Stimulated activated CD4-positive, alpha-beta T cell treated with anti-CD3 and anti-CD28 coated beads, Interleukin-4, amount 100 ng/mL, for 1 hour (primary cell): ENCODE measurements around the gene CD200.

Experiments
- DNase-seq: peaks from one replicate; pipeline ENCODE4 v3.0.0-alpha.2; 2020

Gene CD200

DNA sequence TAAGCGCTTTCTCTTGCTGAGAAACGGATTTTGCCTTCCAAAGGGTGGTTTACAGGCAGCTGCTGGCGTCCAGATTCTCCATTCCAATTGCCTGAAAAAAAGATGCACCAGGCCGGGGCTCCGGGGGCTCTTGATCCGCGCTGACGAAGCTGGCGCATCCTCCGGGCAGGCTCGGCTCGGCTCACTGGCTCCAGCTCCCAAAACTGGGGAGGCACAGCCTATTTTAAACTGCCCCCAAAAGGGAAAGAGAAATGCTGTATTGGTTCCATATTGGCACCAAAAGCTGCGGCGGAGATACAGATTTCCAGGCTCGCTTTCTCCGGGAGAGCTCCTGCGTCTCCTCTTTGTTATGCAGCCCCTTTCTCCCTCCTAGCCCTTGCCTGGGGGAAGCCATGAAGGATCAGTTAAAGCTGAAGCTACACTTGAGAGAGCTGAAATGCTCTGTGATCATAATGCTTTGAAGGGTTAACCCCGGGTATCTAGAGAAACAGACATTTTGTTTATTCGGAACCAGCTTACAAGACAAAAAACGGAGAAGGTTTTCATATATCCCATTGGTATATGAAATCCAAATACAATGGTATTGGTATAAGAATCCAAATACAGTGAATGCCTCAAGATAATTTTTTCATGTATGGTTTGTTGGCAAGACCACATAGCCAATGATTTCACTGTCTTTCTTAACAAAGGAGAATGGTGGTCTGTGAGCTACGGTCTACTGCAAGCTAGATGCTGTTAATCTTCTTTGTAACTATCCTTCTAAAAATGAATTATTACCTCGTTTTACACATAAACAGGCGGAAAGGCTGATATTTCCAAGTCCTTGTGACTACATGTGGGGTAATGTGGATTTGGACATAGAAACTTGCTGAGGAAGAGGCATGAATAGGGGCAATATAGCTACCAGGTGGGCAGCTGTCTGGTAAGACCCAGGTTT, 693 bp downstream of the CD200 start:
- peak; percentile 22 for DNase-seq

DNA sequence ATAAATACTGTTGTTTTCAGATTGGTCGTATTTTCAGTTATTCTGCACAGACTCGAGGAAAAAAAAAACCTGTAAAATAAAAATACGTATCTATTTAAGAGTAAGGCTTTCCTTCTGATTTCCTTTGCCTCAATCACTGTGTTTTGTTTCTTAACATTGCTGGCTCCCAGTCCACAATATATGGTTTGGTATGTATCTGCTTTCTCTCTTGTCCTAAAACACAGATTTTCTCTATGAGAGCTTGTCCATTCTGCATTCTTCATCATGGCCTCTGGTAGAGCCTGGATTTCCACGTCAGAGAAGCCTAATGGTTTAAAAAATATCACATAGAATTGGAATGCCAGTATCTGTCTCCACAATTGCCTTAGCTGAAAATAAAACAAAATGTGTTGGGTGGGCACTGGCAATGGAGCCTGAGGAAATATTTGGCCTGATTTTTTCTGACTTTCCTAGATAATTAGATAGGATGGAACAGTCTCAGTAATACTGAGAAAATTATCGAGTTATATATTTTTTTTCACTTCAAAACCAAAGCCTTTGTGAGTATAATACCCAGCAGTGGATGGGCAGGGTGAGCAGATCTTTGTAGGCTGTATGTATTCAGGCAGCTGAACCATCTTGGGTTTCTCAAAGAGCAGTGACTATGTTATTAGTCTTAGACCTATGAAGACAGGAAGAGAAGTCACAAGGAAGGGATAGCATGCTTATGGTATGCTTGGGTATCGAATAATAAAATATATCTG, 1.9 kb downstream of the CD200 start:
- no peak for DNase-seq

DNA sequence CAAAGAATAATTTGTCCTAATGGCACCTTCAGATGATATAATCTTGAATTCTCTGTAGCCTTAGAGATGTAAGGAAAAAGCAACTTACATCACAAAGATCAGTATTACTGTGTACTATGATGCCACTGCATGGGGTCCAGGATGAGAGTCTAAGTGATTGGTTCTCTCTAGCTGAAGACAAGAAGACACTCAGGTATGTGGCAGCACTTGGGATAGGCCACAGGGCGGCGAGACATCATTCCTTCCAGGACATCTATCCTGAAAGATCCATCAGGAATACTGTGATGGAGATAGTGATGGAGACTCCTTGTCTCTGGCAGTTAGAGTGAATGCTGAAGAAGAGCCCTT, 2.5 kb downstream of the CD200 start:
- no peak for DNase-seq

DNA sequence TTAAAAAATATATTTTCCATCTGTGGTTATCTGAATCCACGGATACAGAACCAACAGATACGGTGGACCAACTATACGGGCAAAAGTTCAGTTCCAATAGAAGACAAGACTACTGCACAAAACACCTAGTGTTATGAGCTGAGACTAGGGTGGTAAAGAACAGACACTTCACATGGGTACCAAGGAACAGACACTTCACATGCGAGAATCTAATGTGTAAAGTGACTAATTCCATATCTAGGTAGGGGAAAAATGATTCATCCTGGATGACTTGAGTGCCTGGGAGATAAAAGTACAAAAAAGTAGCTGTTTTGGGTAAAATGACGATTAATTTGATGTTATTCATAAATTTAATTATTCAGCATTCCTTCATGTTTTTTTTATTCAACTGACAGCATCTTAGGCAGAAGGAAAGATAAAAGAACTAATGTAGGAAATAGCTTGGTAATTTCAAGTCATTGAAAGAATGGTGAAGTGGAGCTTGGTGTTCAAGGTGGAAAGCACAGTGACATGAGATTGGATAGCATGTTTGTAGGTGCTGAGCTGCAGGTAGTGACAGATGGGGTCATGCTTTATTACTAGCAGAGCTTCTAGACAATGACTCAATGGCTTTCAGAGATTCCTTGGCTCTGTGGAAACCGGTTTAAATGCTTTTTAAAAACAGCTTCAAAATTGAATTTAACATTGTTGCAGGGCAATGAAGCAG, 5.2 kb downstream of the CD200 start:
- DNase-seq, result no peak

DNA sequence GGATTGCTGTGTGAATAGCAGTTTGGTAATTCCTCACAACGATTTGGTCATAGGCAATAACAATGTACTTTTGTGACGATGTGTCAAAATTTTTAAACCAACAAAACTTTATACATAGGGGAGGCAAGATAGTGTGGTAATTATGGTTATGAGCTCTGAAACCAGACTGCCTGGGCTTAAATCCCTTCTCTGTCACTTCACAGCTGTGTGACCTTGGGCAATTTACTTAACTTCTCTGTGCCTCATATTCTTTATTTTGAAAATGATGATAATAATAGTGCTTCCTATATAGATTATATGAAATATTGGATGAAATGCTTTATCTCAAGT, 5.7 kb downstream of the CD200 start:
- DNase-seq, result no peak

DNA sequence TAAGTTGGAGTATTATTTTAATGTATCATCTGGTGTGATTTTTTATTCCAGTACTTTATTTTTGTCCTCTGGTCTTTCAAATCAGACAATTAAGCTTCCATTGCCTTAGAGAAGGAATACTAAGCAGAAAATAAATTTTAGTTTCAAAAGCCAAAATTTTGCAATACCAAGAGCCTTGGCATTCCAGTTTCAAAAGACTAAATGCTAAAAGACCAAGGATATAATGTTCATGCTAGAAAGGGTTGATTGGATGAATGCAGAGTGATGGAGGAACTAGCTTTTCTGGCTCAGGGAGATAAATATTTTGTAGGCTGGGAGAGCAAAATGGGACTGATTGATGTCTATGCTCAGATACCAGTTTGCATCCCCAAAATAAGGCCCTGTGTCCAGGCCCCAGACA, 6.2 kb downstream of the CD200 start:
- no peak for DNase-seq

DNA sequence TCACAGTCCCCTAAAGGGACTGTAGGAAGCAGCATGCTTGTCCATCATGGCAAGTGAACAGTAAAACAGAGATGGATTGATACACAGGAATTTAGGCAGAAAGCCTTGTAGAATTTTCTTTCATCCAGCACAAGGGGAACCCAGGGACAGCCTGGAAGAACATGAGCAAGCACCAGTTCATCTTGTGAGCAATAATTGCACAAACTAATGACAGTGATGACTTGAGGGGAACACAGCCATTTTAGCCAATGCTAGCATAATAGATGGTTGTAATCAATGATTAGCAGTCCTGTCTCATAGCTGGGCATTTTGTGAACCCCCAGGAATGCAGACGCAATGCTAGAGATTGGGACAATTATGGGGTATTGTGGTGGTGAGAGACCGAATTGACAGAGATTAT, 6.7 kb downstream of the CD200 start:
- DNase-seq, result no peak

DNA sequence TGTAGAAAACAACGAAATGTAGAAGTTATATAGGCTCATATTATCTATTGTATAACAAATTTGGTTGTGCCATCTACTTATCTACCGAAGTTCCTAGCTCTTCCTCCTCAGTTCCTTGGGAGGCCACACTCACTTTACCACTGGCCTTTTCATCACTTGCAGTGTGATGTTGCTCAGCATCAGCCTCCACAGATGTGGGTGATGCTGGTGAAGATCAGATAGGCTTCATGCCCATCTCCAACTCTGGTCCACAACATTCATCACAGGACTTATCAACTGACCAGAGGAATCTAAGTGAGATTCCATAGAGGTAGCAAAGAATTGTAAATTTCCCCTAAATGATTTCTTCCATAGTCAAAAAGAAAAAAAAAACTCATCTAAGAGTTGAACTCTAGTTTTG, 8.4 kb downstream of the CD200 start:
- no peak for DNase-seq

DNA sequence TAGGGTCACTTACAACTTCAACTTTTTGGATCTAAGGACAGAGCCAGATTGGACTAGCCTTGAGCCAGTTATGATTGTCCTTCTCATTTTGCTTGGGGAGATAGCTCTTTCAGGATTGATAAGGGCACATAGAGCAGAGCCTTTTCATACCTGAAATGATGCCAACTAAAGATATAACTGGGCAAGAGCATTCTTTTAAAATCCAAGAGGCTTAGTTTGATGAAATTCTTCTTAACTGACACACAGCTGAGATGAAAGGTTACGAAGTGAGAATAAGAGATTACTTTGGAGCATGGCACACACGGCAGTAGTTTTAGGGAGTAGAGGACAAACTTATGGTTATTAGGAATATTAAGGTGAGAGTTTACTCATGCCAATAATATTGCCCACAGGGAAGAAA, 12.7 kb downstream of the CD200 start:
- DNase-seq, result no peak

DNA sequence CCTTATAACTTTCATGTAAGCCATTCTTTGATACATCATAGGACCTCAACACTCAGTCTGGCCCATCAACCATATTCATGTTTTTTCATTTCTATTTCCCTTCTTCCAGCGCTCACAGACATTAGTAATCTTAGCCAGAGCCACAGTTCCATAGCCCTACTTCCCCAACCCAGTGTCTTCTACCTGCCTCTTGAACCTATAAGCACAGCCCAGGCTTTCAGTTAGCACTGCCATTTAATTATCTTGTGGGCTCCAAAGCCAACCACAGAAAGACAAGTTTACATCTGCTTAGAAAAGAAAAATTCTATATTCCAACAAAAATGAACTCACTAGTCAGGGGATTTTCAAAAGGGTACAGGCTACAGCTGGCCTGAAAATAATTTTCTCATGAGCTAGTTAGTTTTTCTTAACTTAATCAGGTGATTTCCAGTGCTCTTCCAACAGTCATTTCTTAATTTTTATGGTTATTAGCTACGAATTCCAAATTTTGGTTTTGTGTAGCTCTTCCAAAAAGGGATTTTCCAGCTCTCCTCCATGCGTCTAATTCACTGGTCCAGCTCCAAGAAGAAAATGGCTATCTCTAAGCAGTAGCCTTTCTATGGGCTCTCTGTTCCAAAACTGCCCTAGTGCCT, 13.7 kb downstream of the CD200 start:
- DNase-seq, result no peak

DNA sequence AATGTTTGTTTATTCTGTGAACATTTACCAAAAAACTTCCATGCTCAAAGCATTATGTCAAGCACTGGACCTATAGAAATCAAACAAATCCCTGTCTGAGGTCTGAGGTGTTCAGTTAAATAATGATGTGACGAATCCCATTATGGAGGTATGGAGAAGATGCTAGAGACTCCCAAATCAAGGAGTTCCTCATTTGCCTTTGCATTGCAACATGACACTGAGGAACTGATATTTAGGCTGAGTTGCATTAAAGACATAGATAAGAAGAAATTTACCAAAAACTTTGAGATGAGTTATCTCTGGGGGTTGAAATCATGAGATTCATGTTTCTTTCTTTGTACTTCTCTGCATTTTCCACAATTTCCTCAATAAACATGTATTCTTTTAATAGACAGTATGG, 16.0 kb downstream of the CD200 start:
- DNase-seq, result no peak

DNA sequence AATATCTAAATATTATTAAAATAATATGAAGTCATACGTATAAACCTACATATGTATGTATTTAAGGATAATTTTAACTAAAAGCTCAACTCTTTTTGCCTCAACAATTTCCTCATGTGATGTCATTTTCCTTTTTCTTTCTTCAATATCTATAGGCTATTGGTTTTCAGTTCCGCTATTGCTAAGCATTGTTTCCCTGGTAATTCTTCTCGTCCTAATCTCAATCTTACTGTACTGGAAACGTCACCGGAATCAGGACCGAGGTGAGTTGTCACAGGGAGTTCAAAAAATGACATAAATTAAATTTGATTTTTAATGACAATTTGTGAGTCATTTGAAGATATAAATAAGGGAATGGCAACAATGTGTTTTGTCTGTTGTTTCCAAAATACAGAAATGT, 16.6 kb downstream of the CD200 start:
- no peak for DNase-seq

DNA sequence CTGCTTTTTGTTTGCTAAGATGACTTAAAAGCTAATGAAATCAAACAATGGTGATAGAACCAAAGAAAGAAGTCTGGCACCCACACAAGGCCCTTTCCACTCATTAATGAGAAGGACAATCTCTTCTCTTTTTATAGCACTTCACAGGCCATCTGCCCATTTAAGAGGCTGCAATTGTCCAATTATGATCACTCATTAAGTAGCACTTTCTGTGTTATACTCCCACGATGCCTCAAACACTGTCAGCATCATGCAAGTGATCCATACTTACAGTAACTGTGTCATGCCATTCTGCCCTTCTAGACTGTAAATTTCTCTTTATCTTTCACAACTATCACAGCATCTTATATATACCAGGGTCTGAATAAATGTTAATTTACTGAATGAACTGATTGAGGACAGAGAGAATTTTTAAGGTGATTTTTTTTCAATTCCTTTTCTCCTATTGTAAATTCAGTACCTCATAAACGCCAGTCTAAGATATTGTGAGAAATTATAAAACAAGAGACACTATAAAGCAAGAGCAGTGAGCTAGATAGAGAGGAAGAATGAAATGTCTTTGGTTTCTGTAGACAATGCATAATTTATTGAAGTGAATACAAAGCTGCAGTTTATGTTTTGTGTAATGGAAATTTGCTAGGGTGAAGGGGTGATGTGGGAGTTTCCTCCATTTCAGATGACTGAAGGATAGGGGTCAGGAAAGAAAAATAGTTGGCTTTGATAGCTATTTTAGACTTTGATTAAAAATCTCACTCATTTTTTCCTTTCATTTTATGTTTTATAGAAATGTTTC, 17.3 kb downstream of the CD200 start:
- DNase-seq, result no peak

DNA sequence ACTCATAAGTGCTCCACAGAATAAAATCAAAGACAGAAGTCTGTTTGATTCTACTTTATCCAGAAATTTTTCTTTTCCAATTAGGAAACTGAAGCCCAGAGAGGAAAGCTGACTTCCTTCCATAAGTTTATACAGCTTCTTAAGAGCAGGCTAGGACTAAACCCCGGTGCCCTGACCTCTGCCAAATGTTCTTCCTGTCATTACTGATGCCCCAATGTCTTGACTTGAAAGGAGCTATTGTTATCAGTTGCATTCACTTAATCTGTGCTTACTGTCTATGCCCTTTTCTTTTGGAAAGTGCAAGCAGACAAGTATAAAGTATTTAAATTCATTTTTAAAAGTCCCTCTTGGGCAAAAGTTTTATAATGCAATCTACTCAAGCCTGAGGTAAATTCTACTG, 18.1 kb downstream of the CD200 start:
- DNase-seq, result no peak

DNA sequence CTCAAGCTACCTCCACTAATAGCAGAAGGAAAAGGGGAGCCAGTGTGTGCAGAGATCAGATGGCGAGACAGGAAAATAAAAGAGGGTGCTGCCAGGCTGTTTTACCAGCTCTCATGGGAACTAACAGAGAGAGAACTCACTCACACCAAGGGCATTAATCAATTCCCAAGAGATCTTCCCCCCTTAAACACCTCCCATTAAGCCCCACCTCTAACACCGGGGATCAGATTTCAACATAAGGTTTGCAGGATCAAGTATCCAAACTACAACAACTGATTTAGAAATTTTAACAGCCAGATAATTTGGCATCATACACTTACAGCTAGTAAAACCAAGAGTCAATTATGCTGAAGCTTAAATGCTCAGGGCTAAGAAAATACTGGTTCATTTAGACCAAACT, 18.9 kb downstream of the CD200 start:
- no peak for DNase-seq

DNA sequence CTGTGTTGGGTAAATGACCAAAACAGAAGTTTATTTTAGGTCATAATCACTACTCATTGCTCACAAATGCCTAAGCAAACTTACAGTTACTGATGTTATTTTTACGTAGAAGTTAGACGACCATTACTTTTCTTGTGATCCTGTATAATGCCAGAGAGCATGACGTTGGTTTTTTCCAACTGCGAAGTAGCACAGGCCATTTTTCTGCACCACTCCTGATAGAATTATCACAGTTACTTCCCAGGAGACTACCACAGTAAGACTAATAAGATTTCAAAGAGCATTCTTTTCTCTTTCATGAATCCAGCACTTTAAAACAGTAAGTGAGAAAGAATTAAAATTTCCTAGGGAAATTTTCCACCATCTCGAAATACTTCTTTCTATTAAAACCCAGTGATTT, 19.8 kb downstream of the CD200 start:
- DNase-seq, result no peak

DNA sequence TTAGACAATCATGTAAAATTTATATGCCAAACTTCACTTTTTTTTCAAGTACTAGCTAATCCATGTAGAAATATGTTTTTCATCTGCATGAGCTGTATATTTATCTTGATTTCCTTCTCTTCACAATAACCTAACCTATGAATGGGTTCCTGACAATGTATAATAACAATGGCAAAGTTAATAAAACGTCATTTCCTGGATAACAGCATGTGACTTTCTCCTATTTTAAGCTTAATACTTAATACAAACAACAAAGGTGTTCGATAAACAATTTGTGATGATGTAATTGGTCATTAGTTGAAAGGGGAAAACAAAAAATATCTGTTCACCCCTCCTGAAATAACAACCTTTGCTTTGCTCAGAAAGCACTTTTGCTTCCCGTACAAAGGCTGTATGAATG, 20.4 kb downstream of the CD200 start:
- DNase-seq, result no peak

DNA sequence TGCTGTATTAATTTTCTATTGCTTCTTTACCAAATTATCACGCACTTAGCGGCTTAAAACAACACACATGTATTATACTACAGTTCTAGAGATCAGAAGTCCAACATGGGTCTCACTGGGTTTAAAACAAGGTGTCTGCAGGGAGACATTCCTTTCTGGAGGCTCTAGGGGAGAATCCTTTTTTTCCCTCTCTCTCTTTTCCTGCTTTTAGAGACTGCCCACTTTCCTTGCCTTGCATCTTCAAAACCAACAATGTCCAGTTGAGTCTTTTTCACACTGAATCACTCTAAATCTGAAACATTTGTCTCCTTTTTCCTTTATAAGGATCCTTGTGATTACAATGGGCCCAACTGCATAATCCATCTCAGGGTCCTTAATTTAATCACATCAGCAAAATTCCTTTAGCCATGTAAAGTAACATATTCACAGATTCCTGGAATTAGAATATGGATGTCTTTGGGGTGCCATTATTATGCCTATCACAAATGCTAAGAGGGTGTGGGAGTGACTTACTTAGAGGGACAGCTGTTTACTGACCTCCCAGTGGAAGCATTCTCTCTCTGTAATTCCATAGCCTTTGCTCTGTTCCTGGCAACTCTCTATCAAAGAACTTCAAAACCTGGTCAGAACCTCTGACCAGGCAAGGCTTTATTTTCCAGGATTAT, 21.8 kb downstream of the CD200 start:
- DNase-seq, result no peak

DNA sequence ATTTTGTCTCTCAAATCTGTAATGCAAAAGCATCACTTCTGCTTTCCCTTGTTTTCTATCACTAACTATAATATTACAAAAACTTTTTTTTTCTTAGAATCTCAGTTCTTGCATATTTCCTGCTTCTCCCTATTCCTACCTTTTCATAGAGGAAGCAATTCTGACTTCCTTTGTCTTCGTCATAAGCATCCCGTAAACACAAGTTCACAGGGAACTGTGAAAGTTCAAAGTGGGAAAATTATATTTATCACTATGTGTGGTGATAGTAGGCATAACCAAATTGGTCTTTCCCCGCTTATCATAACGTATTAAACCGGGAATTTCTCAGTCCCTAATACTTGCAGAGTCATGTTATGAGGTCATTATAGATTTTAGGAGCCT, 22.3 kb downstream of the CD200 start:
- DNase-seq, result no peak

DNA sequence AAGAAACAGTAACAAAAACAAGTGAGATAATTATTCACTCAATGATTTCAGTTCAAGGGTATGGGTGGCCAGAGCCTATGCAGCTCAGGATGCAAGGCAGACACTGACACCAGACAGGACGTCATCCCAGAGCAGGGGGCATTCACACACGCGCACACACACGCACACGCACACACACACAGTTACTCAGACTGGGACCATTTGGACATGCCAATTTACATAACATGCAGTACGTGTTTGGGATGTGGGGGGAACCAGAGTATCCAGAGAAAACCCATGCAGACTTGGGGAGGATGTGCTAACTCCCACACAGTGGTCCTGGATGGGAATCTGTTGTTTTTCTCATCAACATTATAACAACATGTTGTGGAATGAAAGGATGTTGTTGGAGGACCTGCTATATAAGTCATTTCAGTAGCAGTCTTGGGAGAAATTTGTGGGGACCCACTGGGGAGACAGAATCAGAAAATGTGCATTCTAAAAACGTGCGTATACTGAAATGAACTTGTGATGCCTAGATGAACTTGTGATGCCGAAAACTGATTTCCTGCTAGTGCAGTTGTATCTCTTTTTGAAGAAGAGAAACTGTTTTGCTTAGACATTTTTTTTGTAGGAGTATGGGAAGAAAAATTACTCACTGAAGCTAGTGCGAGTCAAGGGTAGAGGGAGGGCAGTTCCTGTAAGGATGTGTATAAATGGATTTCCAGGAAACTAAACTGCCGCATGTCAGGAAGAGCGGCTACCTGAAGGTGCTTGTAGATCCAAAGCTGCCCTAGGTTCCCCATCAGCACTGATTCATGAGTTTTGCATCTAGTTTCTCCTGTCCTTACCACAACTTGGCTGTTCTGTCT, 25.2 kb downstream of the CD200 start:
- DNase-seq, result peak; percentile 19

DNA sequence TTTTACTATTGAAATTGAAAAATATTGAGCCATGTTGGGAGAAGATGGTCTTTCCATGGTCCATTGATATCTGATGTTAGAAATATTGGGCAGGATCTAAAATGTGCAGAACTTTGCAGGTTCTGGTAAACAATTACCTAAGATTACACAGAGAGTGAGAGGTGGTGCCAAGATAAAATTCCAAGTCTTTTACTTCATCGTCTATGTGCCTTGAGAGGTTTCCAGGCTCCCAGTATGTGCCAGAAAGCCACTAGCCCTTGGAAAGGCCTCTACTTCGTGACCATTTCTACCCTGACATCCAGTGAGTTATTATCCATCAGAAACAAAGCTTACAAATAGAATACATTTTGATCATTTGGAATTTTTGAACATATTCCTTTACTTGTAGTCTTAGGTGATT, 27.6 kb downstream of the CD200 start:
- DNase-seq, result no peak
